K562 (cell line): ENCODE measurements around the gene GRIA1. TPM values are rescaled to one million over a fixed set of nuclear protein-coding genes. Genes with fewer than 3 reads are reported as not detected.

Source experiments
- ATF1 ChIP-seq, 2 experiments: fragments of 450-650 bp in 1 of 2; IDR thresholded peaks; 2 replicates each; pipeline ENCODE4 v1.6.1; 2016; ENCODE audit warnings: missing compliant biosample characterization in 1 of 2, missing genetic modification characterization in 1 of 2
- CBX8 ChIP-seq: fragments of 200-600 bp; sonication (generic); IDR thresholded peaks from 2 replicates; pipeline ENCODE4 v1.6.1; 2012; ENCODE audit warnings: borderline replicate concordance, mixed run types, low read depth, mild to moderate bottlenecking, moderate library complexity, mixed read lengths, low read length, control low read depth, inconsistent platforms; ENCODE audit not compliant: poor library complexity, severe bottlenecking; ENCODE audit errors: extremely low read depth
- CCAR2 ChIP-seq: fragments of 200-400 bp; formaldehyde crosslinking; IDR thresholded peaks from 2 replicates; pipeline ENCODE4 v1.6.1; 2017; ENCODE audit warnings: mild to moderate bottlenecking, low read depth, low read length
- COPS2 ChIP-seq: fragments of 450-650 bp; conservative IDR thresholded peaks from 2 replicates; pipeline ENCODE4 v1.6.1; 2016; ENCODE audit warnings: mild to moderate bottlenecking, moderate library complexity
- DNMT1 ChIP-seq: fragments of 450-650 bp; IDR thresholded peaks from 2 replicates; pipeline ENCODE4 v1.6.1; 2016; ENCODE audit warnings: antibody characterized with exemption, mild to moderate bottlenecking
- ETS2 ChIP-seq: IDR thresholded peaks from 2 replicates; pipeline ENCODE4 v1.6.1; 2016; ENCODE audit warnings: borderline replicate concordance, missing genetic modification characterization, mild to moderate bottlenecking, moderate library complexity, missing compliant biosample characterization; ENCODE audit not compliant: poor library complexity, severe bottlenecking
- EZH2 ChIP-seq: IDR thresholded peaks from 2 replicates; pipeline ENCODE4 v1.6.1; 2012; ENCODE audit warnings: low read depth, mild to moderate bottlenecking, inconsistent platforms, low read length, borderline replicate concordance
- FOSL1 ChIP-seq: fragments of 200-800 bp; sonication (Bioruptor generic); conservative IDR thresholded peaks from 2 replicates; pipeline ENCODE4 v1.6.1; 2016; ENCODE audit warnings: missing genetic modification characterization, missing compliant biosample characterization
- KLF6 ChIP-seq: fragments of 250-450 bp; sonication (Bioruptor Pico); IDR thresholded peaks from 2 replicates; pipeline ENCODE4 v1.4.0; 2020; ENCODE audit warnings: mild to moderate bottlenecking, moderate library complexity, borderline replicate concordance
- MTA1 ChIP-seq: fragments of 450-650 bp; IDR thresholded peaks from 2 replicates; pipeline ENCODE4 v1.6.1; 2017; ENCODE audit warnings: borderline replicate concordance
- NCOA2 ChIP-seq, 2 experiments: fragments of 450-650 bp; IDR thresholded peaks; 2 replicates each; pipeline ENCODE4 v1.6.1; 2018; ENCODE audit warnings: mild to moderate bottlenecking in 2 of 2, moderate library complexity in 1 of 2; ENCODE audit not compliant: partially characterized antibody in 2 of 2
- PTBP1 ChIP-seq: fragments of 200-400 bp; formaldehyde crosslinking; IDR thresholded peaks from 2 replicates; pipeline ENCODE4 v1.6.1; 2017; ENCODE audit warnings: low read depth, low read length
- RBM39 ChIP-seq: fragments of 200-400 bp; formaldehyde crosslinking; optimal IDR thresholded peaks from 2 replicates; pipeline ENCODE3; 2018; ENCODE audit warnings: low read depth, low read length
- TEAD1 ChIP-seq, 2 experiments: fragments of 450-650 bp in 1 of 2; sonication (generic) in 1 of 2; formaldehyde crosslinking; IDR thresholded peaks; 2 replicates each; pipeline versions ENCODE4 v1.4.0 to v1.8.0; 2020 to 2022; ENCODE audit warnings: mild to moderate bottlenecking in 2 of 2, missing genetic modification reagents in 1 of 2
- TRIM28 ChIP-seq: fragments of 450-650 bp; IDR thresholded peaks from 2 replicates; pipeline ENCODE4 v1.6.1; 2017
- U2AF1 ChIP-seq: fragments of 200-400 bp; formaldehyde crosslinking; optimal IDR thresholded peaks from 2 replicates; pipeline ENCODE3; 2017; ENCODE audit warnings: mild to moderate bottlenecking, low read depth, low read length, moderate library complexity
- ZBED1 ChIP-seq: IDR thresholded peaks from 2 replicates; pipeline ENCODE4 v1.6.1; 2014
- ZNF584 ChIP-seq: fragments of 200-800 bp; sonication (Bioruptor generic); IDR thresholded peaks from 2 replicates; pipeline ENCODE4 v1.6.1; 2016; ENCODE audit warnings: low read depth, mild to moderate bottlenecking, missing genetic modification characterization, missing compliant biosample characterization
- polyA plus RNA-seq, 8 experiments: library from polyadenylated mRNA; depleted of rRNA in 4 of 8; stranded (reverse) in 5 of 8; unstranded in 3 of 8; fragments of >200 nt; fragmentation: Nextera tagmentation in 2 of 8; fragmentation: Illumina TruSeq in 1 of 8; extraction: Ambion mirVana in 2 of 8; extraction: Trizol in 1 of 8; gene quantifications; 2 replicates each; pipeline versions ENCODE4 v1.2.1 to v1.2.3, GENCODE V29; 2011 to 2014; ENCODE audit warnings: inconsistent platforms in 1 of 8, missing spikeins in 1 of 8
- total RNA-seq, 7 experiments: library from RNA; depleted of rRNA in 6 of 7; stranded (reverse); fragments of >200 nt in 6 of 7; fragmentation: Illumina TruSeq in 2 of 7; extraction: Trizol in 2 of 7; gene quantifications; 2 replicates each; pipeline versions ENCODE4 v1.2.1 to v1.2.3, GENCODE V29; 2011 to 2021; ENCODE audit warnings: low replicate concordance in 1 of 7
- TF ChIP-seq, protein P1 (sequence below): fragments of 450-650 bp; conservative IDR thresholded peaks from 2 replicates; pipeline ENCODE4 v1.6.1; 2016; ENCODE audit warnings: missing genetic modification characterization, low read depth, mild to moderate bottlenecking, missing compliant biosample characterization, moderate library complexity
- TF ChIP-seq, protein P2 (sequence below): fragments of 200-400 bp; formaldehyde crosslinking; IDR thresholded peaks from 2 replicates; pipeline ENCODE4 v1.6.1; 2017; ENCODE audit warnings: mild to moderate bottlenecking, low read depth, low read length, moderate library complexity
- TF ChIP-seq, protein P3 (sequence below): fragments of 450-650 bp; formaldehyde crosslinking; IDR thresholded peaks from 2 replicates; pipeline ENCODE4 v1.4.0; 2020; ENCODE audit warnings: mild to moderate bottlenecking, moderate library complexity
- TF ChIP-seq, protein P4 (sequence below): fragments of 250-450 bp; sonication (Bioruptor Pico); IDR thresholded peaks from 2 replicates; pipeline ENCODE4 v1.6.1; 2021; ENCODE audit warnings: mild to moderate bottlenecking
- TF ChIP-seq, protein P5 (sequence below): sonication (generic); formaldehyde crosslinking; IDR thresholded peaks from 2 replicates; pipeline ENCODE4 v1.9.0; 2022; ENCODE audit warnings: mild to moderate bottlenecking, missing genetic modification reagents

The GRIA1 gene
- total and polyA plus RNA-seq, 9 of the 15 experiments (the other 6 are each of a cell fraction or from before 2014, with no cell fraction given), result not detected

DNA sequence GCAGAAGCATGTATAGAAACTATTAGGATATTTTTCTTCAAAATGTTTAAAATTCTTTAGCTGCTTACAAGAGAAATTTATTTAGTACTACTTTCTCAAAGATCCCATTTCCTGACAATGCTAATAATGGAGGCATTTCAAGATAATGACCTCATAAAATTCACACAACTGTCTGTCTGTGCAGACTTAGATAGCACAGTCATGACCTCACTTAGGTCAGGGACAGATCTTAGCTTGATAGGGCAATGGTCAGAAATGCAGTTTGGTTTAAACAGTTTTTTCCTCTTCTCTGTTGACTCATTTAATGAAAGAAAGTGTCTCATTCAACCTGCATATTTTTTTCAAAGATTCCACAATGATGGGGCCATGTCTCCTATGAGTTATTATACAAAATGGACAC is 128.4 kb downstream of the GRIA1 start (continued):
- no peak for TF ChIP-seq KLF6
- TF ChIP-seq FOSL1, result peak; percentile 55
- TF ChIP-seq, protein P1, sequence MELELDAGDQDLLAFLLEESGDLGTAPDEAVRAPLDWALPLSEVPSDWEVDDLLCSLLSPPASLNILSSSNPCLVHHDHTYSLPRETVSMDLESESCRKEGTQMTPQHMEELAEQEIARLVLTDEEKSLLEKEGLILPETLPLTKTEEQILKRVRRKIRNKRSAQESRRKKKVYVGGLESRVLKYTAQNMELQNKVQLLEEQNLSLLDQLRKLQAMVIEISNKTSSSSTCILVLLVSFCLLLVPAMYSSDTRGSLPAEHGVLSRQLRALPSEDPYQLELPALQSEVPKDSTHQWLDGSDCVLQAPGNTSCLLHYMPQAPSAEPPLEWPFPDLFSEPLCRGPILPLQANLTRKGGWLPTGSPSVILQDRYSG (tag), result no peak
- peak in 1 of 2 experiments; percentile 71; a peak in 1 of 4 replicates for TF ChIP-seq TEAD1 (CRISPR knock-in tag; IDR thresholded peaks at IDR 0.05)
- no peak for TF ChIP-seq CCAR2
- TF ChIP-seq, protein P2, sequence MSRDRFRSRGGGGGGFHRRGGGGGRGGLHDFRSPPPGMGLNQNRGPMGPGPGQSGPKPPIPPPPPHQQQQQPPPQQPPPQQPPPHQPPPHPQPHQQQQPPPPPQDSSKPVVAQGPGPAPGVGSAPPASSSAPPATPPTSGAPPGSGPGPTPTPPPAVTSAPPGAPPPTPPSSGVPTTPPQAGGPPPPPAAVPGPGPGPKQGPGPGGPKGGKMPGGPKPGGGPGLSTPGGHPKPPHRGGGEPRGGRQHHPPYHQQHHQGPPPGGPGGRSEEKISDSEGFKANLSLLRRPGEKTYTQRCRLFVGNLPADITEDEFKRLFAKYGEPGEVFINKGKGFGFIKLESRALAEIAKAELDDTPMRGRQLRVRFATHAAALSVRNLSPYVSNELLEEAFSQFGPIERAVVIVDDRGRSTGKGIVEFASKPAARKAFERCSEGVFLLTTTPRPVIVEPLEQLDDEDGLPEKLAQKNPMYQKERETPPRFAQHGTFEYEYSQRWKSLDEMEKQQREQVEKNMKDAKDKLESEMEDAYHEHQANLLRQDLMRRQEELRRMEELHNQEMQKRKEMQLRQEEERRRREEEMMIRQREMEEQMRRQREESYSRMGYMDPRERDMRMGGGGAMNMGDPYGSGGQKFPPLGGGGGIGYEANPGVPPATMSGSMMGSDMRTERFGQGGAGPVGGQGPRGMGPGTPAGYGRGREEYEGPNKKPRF, result no peak
- TF ChIP-seq, protein P3, sequence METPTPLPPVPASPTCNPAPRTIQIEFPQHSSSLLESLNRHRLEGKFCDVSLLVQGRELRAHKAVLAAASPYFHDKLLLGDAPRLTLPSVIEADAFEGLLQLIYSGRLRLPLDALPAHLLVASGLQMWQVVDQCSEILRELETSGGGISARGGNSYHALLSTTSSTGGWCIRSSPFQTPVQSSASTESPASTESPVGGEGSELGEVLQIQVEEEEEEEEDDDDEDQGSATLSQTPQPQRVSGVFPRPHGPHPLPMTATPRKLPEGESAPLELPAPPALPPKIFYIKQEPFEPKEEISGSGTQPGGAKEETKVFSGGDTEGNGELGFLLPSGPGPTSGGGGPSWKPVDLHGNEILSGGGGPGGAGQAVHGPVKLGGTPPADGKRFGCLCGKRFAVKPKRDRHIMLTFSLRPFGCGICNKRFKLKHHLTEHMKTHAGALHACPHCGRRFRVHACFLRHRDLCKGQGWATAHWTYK, result no peak
- no peak for TF ChIP-seq MTA1
- TF ChIP-seq EZH2, result no peak
- no peak for TF ChIP-seq ATF1 (CRISPR knock-in tag; IDR thresholded peaks at IDR 0.05)
- peak; percentile 54 for TF ChIP-seq ATF1 (tag; IDR thresholded peaks at IDR 0.05)
- no peak for TF ChIP-seq DNMT1
- TF ChIP-seq CBX8, result no peak
- no peak for TF ChIP-seq RBM39
- TF ChIP-seq, protein P4, sequence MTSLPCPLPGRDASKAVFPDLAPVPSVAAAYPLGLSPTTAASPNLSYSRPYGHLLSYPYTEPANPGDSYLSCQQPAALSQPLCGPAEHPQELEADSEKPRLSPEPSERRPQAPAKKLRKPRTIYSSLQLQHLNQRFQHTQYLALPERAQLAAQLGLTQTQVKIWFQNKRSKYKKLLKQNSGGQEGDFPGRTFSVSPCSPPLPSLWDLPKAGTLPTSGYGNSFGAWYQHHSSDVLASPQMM (CRISPR knock-in tag), result no peak
- TF ChIP-seq U2AF1, result no peak
- no peak for TF ChIP-seq ZNF584 (CRISPR knock-in tag)
- no peak for TF ChIP-seq TRIM28
- no peak for TF ChIP-seq PTBP1
- no peak for TF ChIP-seq COPS2
- TF ChIP-seq, protein P5, sequence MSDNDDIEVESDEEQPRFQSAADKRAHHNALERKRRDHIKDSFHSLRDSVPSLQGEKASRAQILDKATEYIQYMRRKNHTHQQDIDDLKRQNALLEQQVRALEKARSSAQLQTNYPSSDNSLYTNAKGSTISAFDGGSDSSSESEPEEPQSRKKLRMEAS (CRISPR knock-in tag), result no peak
- TF ChIP-seq ETS2 (tag), result no peak
- no peak for TF ChIP-seq ZBED1
- no peak for TF ChIP-seq NCOA2 (IDR thresholded peaks at IDR 0.05; ENCODE audit: partially characterized antibody in 2 of 2)
